ENCODE results near the gene KLC3.
"Not testable (repeated sequence)": the region's sequence is repeated elsewhere in the genome, so short reads cannot be mapped to it uniquely, and the experiment has no call there.

The KLC3 gene

GRCh38 chr19:45320997-45321775 lies 19.4 kb upstream of the KLC3 start:
- no peak for DNase-seq (ENCODE audit: low read depth)

DNA sequence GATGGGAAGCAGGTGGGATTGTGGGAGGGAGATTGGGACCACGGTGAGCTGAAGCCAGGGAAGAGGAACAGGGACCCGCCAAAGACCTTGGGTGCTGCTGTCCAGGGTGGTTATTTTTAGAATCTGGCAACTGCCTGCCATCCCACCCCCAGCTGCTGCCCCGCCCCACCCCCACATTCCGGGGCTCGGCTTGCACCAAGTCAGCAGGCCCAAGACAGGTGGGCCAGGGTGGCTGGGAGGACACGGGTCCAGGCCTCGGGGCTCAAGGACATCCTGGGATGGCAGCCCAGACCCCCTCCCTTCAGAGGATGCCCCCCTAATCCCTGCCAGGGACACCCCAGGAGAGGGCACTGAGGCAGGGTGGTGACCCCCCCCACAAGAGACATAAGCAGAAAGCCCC lies 18.7 kb upstream of the KLC3 start:
- no peak for DNase-seq (ENCODE audit: low read depth)

DNA sequence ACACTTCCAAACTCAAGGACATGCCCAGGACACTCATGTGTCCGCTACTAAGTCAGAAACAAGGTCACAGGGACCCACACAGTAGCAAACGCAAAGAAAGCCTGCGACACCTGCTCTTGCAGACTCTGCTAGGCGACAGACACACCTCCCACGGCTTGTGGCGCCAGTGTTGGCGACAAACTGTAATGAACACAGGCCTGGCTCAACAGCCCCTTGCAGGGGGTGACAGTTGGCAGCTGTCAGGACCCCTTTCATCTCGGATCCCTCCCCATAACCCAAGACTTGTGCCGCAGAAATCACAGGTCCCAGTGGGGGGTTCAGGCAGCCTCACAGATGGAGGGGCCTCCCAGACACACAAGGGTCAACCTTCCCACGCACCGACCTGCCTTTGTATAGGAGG lies 18.2 kb upstream of the KLC3 start:
- no peak for DNase-seq (ENCODE audit: low read depth)

GRCh38 chr19:45322744-45323281 lies 17.7 kb upstream of the KLC3 start, which contains the start of gene CKM:
TSS of gene CKM (minus strand) at chr19:45322875. CDS start at chr19:45319713, 3,162 bp downstream.
- no peak for DNase-seq (ENCODE audit: low read depth)

DNA sequence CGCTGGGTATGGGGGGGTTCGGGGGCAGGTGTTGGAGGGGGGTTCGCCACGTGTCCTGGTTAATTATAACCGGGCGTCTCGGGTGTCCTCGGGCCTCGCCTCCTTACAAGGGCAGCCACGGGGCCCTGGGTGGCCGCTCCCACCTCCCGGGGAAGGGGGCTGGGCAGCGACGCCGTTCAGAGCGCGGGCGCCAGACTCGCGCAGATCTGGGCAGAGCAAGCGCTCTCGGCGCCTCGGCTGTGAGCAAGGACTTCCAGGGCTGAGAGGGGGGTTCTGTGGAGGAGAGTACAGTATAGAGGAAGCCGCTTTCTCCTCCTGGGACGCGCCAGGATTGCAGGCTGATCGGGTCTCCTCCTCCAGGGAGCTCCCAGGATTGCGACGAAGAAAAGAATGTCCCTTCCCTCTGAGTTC lies 16.9 kb upstream of the KLC3 start:
- DNase-seq (ENCODE audit: low read depth) = no peak

GRCh38 chr19:45324349-45324907 lies 16.1 kb upstream of the KLC3 start:
- DNase-seq (ENCODE audit: low read depth) = no peak

DNA sequence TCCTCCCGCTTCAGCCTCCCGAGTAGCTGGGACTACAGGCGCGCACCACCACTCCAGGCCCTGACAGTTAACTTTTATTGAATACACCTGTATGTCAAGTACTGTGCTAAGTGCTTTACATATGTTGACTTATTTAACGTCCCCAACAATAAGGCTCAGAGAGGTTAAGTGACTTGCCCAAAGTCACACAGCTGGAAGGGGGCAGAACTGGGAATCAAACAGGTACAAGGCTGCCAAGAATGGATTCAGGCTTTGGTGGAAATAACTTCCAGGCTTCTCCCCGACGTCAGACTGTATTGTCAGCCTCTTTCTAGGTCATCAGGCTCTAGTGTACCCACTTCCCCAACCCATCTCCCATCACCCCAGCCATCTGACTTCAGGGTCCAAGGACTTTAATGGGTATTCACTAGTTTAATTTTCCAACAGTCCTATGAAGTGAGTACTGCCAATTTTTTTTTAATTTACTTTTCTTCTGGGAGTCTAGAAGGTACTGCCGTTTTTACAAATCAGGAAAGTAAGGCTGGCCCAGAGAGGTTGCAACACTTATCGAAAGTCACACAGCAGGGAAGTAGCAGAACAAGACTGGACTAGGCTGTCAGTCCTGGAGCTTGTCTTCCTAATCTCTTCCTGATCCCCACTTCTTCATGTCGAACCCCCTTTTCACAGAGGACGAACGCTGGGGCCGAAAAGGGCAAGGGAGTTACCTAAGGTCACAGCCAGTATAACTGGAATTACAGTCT lies 13.0 kb upstream of the KLC3 start:
- no peak for DNase-seq (ENCODE audit: low read depth)

GRCh38 chr19:45331411-45331810 lies 9.1 kb upstream of the KLC3 start:
- DNase-seq (ENCODE audit: low read depth) = no peak

DNA sequence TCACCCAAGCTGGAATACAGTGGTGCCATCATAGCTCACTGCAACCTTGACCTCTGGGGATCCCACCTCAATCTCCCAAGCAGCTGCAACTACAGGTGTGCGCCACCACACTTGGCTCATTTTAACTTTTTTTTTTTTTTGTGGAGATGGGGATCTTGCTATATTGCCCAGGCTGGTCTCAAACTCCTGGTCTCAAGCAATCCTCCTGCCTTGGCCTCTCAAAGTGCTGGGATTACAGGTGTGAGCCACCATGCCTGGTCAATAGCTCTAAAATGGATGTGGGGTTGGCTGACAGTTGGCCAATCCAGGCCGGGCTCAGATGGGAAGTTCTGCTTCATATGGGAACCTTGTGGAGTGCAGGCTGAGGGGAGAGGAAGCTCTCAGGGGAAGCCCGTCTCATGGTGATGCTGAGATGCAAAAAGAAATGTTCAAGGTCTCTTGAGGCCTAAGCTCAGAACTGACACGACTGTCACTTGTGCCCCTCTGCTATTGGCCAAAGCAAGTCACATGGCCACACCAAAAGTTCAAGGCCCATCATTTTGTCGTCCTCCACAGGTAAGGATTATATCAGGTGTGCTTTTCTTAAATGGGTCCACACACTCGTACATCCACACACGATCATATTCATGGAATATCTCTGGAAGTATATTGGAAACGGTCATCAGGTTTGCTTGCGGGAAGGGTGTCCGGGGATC lies 6.8 kb upstream of the KLC3 start:
- DNase-seq (ENCODE audit: low read depth) = no peak

DNA sequence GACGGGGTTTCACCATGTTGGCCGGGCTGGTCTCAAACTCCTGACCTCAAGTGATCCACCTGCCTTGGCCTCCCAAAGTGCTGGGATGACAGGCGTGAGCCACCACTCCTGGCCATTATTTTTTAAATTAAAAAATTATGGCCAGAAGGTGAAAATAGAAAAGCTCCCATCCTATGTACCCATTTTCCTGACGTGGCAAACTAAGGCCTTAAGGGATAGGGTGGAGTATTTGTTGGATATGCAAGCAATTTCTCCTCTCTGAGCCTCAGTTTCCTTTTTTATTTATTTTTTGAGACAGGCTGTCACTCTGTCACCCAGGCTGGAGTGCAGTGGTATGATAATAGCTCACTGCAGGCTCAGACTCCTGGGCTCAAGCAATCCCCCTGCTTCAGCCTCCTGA lies 5.7 kb upstream of the KLC3 start:
- DNase-seq (ENCODE audit: low read depth) = not testable (repeated sequence)

DNA sequence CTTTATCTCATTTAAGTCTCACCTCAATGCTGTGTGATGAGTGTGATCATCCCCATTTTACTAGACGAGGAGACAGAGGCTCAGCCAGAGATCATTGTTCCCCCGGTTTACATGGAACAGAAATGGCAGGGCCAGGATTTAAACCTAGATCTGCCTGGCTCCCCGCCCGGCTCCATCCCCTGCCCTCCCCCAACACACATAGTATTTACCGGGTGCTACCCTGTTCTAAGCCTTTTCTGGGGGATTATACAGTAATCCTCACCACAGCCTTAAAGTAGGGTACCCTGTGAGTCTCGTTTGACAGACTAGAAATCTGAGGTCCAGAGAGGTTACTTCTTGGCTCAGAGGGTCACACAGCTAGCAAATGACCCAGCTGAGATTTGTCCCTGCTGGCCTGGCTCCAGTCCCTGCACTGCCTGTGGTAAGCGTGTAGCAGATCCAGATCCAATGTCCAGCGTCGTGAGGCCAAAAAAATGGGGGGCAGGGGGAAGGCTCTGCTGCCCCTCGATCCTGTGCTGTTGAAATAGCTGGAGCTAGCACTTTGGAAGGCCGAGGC lies 3.8 kb upstream of the KLC3 start:
- DNase-seq (ENCODE audit: low read depth) = no peak

DNA sequence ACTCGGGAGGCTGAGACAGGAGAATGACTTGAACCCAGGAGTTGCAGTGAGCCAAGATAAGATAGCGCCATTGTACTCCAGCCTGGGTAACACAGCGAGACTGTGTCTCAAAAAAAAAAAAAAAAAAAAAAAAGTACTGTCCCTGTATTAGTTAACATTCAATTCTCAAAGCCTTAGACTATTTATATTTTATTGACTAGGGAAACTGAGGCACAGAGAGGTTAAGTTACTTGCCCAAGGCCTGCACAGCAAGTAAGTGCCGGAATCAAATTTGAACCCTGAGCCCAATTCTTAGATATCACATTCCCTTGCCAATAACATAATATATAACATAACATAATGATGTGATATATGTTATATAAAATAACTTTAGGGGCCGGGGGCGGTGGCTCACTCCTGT lies 921 bp upstream of the KLC3 start:
- DNase-seq (ENCODE audit: low read depth) = no peak

DNA sequence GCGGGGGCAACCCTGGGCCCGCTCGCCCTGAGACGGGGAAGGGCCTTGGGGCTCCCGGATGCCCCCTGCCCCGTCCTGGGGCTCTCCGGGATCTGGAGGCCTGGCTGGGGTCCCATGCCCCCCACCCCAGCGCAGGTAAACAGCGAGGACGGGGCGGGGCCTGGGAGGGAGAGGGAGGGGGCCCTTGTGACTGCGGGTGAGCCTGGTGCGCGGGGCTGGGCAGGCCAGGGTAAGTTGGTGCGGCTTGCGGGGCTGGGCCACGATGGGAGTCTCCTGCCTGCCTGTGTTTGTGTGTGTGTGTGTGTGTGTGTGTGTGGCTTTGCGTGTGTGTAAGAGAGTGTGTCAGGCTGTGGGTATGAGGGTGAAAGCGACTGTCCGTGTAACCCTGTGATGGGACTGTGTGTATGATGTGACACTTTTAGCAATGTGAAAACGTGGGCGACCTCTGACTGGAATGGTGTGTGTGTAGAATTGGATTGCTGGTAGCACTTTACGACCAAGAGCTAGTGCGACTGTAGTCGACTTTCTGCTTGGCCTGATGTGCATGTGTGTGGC lies 426 bp downstream of the KLC3 start:
- DNase-seq (ENCODE audit: low read depth) = no peak

DNA sequence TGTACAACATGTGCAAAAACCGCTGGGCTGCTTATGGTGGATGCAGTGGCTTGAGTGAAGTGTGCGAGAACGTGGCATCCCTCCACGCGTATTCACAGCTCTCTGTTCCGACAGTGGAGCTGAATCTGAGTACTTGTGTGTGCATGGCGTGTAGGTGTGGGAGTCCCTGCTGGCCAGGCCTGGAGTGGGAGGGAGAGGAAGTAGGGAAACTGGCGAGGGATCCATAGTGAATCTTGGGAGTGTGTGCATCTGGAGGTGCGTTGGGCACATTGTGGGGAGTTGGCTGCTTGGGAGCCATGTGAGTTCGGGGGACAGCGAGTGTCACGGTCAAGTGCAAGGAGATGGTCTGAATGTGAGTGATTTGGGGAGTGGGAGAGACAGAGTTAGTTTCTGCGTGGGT lies 2.4 kb downstream of the KLC3 start:
- no peak for DNase-seq (ENCODE audit: low read depth)

GRCh38 chr19:45344621-45345505 lies 4.3 kb downstream of the KLC3 start:
- no peak for DNase-seq (ENCODE audit: low read depth)

GRCh38 chr19:45345506-45345860 lies 4.9 kb downstream of the KLC3 start:
- DNase-seq (ENCODE audit: low read depth) = no peak

DNA sequence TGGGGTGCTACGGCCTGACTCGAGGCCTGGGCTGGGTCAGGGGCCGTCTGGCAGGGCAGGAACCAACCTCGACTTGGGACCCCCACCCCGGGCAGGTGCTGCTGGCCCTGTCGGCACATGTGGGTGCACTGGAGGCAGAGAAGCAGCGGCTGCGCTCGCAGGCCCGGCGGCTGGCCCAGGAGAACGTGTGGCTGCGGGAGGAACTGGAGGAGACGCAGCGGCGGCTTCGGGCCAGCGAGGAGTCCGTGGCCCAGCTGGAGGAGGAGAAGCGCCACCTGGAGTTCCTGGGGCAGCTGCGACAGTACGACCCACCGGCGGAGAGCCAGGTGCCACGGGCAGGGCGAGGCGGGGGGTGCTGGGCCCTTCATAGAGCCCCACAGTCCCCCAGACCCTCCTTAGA lies 5.9 kb downstream of the KLC3 start:
- DNase-seq (ENCODE audit: low read depth) = no peak

GRCh38 chr19:45347570-45348366 lies 7.2 kb downstream of the KLC3 start:
- DNase-seq (ENCODE audit: low read depth) = no peak

GRCh38 chr19:45348367-45349125 lies 8.0 kb downstream of the KLC3 start:
- DNase-seq (ENCODE audit: low read depth) = no peak
